Head of caudate nucleus (tissue), 42 donors: ENCODE results near the gene ACVR1B.

Experiments
- DNase-seq, 42 donors: peaks; one replicate each; pipeline versions ENCODE4 v3.0.0 to v3.0.0-alpha.2; 2020 to 2021; ENCODE audit warnings: mixed read lengths in 7 of 42
- intact Hi-C: fragments of 100-400 bp; cut with DNase I; formaldehyde crosslinking; loops from one replicate; pipeline ENCODE4 v1.15.0; 2022

Gene ACVR1B

GRCh38 chr12:51938726-51939125 lies 12.8 kb upstream of the ACVR1B start:
- intact Hi-C loops, result no loop called here
- peak in 1 of 42 donors; percentile 20 for DNase-seq

GRCh38 chr12:51941011-51941581 lies 10.4 kb upstream of the ACVR1B start:
- DNase-seq, result no peak
- intact Hi-C loops, result no loop called here

DNA sequence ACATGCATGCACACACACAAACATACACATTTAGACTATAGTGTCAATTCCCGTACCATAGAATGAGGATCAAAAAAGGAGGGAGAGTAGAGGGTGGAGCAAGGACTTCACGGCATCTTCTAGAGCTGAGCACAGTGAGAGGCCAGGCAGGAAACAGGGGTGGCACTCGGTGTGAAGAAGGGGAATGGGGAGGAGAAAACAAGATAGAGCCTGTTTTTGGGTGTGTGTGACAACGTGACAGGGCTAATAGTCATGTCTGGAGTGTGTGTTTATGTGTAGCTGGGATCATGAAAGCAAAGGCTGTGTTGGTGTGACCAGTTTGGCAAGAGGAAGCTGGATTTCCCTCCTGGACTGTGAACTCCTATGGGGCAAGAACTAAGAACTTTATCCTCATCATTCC lies 9.9 kb upstream of the ACVR1B start:
- intact Hi-C loops, result no loop called here
- DNase-seq, result no peak

DNA sequence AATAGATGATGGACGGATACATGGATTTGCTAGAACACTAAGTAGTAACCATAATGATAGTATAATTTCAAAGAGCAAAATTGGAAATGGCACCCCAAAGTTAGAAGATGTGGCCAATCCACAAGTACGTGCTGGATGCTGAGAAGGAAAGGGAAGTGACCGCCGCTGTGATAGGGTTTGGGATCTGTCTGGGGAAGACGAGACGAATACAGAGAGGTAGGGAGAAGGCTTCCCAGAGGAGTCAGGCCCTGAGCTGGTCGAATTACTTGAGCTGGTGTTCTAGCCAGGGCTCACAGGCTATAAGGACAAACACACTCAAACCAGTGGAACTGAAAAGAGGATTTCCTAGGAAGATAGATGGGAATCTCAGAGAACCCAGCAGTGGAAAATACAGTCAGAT lies 9.4 kb upstream of the ACVR1B start:
- DNase-seq, result no peak
- intact Hi-C loops, result no loop called here

- intact Hi-C loops, result no loop called here
- DNase-seq, result no peak
These were observed 8.9 kb upstream of the ACVR1B start for GRCh38 chr12:51942501-51943000.

DNA sequence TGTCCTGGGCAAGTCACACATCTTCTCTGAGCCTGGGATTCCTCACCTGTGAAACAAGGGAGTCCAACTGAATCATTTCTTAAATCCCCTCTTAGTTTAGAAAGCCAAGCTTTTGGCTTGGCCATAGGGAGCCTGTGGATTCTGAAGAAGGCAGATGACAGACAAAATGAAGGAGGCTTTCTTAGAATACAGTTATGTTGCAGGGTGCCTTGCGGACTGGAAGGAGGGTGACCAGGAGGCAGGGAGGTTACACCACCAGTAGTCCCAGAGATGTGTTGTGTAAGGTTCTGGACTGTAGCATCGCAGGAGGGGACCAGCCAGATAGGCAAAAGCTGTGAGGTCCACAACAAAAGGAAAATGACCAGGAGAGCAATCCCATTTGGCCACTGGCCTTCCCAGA lies 8.2 kb upstream of the ACVR1B start:
- intact Hi-C loops, result no loop called here
- DNase-seq, result no peak

DNA sequence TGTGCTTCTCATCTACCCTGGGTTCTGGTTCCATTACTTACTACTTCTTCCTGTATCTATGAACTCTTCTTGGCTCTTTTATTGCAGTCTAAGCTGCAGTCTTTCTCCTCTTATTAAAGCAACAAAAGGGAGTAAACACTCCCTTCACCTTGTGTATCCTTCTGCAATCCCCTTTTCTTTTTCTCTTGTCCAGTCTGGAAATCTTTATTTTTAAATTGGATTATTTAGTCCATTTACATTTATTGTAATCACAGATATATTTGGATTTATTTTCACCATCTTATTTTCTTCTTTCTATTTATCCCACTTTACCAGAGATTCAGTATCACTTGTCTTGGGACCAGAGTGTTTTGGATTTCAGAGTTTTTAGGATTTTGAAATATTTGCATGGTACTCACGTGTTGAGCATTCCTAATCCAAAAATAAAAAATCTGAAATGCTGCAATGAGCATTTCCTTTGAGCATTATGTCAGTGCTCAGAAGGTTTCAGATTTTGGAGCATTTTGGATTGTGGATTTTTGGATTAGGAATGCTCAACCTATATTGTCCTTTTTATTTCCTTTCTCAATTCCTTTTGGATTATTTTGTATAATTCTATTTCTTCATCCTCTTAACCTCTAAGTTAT lies 6.8 kb upstream of the ACVR1B start:
- intact Hi-C loops, result no loop called here
- no peak for DNase-seq

DNA sequence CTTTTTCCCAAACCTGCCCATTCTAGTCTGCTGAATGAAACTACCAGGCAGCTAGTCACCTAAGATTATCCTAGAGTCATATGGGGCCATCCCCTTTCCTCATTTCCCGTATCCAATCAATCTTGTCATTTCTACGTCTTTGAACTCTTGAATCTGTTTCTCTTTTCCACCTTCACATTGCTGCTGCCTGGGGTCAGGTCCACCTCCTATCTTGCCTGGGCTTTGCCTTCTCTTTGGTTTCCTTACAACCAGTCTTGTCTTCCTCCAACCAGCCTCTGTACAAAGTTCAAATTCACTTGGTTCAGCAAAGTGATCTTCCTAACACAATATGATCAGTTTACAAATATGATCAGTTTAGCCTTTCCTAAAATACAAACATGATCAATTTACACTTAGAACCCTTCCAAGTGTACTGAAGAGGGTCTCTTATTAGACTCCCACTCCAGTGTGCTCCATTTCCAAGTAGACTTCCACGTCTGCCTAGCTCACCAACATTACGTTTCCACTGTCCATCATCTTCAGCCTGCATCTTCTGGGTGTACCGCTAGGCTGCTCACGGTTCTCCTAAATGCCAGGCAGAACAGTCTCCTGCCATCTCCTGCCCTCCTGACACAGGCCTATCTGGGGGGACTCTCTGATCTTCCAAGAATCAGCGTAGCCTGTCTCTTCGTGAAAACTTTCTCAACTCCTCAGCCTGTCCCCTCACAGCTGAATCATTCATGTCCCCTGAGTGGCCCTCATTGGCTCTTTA lies 4.1 kb upstream of the ACVR1B start:
- intact Hi-C loops, result no loop called here
- no peak for DNase-seq

DNA sequence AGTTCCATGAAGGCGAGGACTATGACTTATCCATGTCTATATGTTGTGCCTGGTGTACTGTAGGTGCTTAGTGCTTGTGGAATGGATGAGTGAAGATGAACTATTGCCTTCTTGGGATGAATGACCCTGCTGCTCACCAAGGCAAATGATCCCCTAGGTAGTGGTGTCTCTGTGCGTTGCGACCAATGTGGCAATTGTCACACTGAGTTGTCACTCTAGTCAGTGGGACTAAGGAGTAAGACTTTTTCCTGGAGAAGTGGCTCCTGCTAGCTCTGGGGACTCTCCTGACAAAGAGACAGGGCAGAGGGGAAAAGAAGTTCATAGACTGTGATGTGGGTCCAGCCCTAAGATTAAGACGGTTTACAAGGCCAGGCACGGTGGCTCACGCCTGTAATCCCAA lies 3.4 kb upstream of the ACVR1B start:
- intact Hi-C loops, result no loop called here
- no peak for DNase-seq

GRCh38 chr12:51949342-51950030 lies 2.0 kb upstream of the ACVR1B start:
- DNase-seq, result no peak
- intact Hi-C loops, result no loop called here

GRCh38 chr12:51950682-51951198 lies 759 bp upstream of the ACVR1B start:
- intact Hi-C loops, result no loop called here
- DNase-seq, result no peak

- DNase-seq, result peak in 18 of 42 donors; percentile 5 to 49 (median 22)
- intact Hi-C loops, result no loop called here
These were observed 584 bp downstream of the ACVR1B start for GRCh38 chr12:51951843-51952722.

DNA sequence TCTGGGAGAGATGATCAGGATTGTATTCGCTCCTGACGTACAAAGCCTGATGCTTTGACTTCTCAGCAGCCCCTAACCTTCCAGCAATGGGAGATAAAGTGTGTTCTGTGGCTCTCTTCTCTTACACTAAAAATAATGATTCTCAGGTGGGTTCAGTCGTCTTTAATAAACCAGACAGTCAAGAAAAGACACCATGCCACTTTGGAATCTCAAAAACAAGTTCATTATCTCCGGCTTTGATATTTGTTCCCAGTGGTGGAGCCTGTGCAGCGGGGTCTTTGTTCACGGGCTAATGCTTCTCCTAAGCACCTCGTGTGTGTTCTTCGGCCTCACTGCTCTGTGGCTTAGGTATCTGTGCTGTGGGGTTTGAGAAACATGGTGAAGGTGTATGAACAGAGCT lies 1.6 kb downstream of the ACVR1B start:
- DNase-seq, result peak in 2 of 42 donors; percentile 18 to 48
- intact Hi-C loops, result no loop called here

DNA sequence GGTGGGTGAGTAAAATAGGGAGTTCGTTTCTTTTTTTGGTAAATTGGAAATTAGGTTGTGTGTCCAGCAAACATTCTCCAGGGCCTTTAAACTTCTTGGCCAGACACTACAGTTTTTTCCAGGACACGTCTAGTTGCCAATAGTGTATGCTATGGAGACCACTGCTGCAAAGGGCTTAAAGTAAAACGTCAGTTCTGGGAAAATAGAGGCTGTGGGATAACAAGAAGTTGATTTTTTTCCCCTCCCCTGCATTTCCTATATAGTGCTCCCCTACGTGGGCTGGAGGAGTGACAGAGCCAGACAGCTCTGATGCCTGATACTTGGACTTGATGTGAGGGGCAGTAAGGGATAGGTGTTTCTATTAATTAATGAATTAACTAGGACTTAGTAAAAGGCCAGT lies 2.4 kb downstream of the ACVR1B start:
- intact Hi-C loops, result no loop called here
- DNase-seq, result no peak

GRCh38 chr12:51954561-51955361 lies 3.3 kb downstream of the ACVR1B start:
- DNase-seq, result no peak
- intact Hi-C loops, result no loop called here

- DNase-seq, result no peak
- intact Hi-C loops, result no loop called here
These were observed 4.2 kb downstream of the ACVR1B start for GRCh38 chr12:51955702-51956101.

- intact Hi-C loops, result no loop called here
- DNase-seq, result peak in 28 of 42 donors; percentile 11 to 70 (median 38)
These were observed 7.0 kb downstream of the ACVR1B start for GRCh38 chr12:51958542-51958941.

- no peak for DNase-seq
These were observed 7.7 kb downstream of the ACVR1B start for GRCh38 chr12:51959211-51959610.

More at GRCh38 chr12:51959211-51959610, 7.7 kb downstream of the ACVR1B start:
- intact Hi-C loops, result no loop called here
